HEK293 (cell line): ENCODE results near the gene TCF20.

Experiments
- ZNF548 ChIP-seq: fragments of 450-650 bp; formaldehyde crosslinking; IDR thresholded peaks from 2 replicates; pipeline ENCODE4 v1.5.1; 2016; ENCODE audit warnings: missing biosample characterization, missing genetic modification characterization
- ZNF639 ChIP-seq: fragments of 450-650 bp; formaldehyde crosslinking; IDR thresholded peaks from 2 replicates; pipeline ENCODE4 v1.5.1; 2016; ENCODE audit warnings: missing biosample characterization, missing genetic modification characterization

- no peak for TF ChIP-seq ZNF639 (tag by site-specific recombination)
- no peak for TF ChIP-seq ZNF548 (tag by site-specific recombination)
Observed at GRCh38 chr22:42261296-42261695, 9.2 kb downstream of the TCF20 start.
